AG08395 (cell line): Measurements from ENCODE around the gene PDLIM7.
A peak's percentile ranks its signal among the peaks of the same experiment; 100 is the strongest.
"Not testable (repeated sequence)": the region's sequence is repeated elsewhere in the genome, so short reads cannot be mapped to it uniquely, and the experiment has no call there.

Source experiments
- DNase-seq: peaks from one replicate; pipeline ENCODE4 v3.0.0; 2012; ENCODE audit warnings: mixed read lengths, low spot score

The PDLIM7 gene

GRCh38 chr5:177497292-177498012, at the start of gene PDLIM7:
Gene PDLIM7, minus strand, starts transcription at chr5:177497604. Its CDS starts 1,092 bp downstream, at chr5:177496512.
- peak; percentile 98 for DNase-seq

GRCh38 chr5:177546258-177546741, 48.9 kb upstream of the PDLIM7 start:
- DNase-seq = peak; percentile 93

- DNase-seq = peak; percentile 70
Observed at GRCh38 chr5:177545487-177546257, 48.3 kb upstream of the PDLIM7 start.

- no peak for DNase-seq
Observed at GRCh38 chr5:177542816-177543465, 45.5 kb upstream of the PDLIM7 start.

- no peak for DNase-seq
Observed at GRCh38 chr5:177540438-177540837, 43.0 kb upstream of the PDLIM7 start.

GRCh38 chr5:177539411-177539810, 42.0 kb upstream of the PDLIM7 start:
- DNase-seq = peak; percentile 89

GRCh38 chr5:177538876-177539275, 41.5 kb upstream of the PDLIM7 start:
- no peak for DNase-seq

- DNase-seq = peak; percentile 93
Observed at GRCh38 chr5:177537389-177538361, 40.3 kb upstream of the PDLIM7 start.

GRCh38 chr5:177536386-177536785, 39.0 kb upstream of the PDLIM7 start:
- DNase-seq = no peak

- no peak for DNase-seq
Observed at GRCh38 chr5:177535125-177535524, 37.7 kb upstream of the PDLIM7 start.

- DNase-seq = not testable (repeated sequence)
Observed at GRCh38 chr5:177534433-177534832, 37.0 kb upstream of the PDLIM7 start.

- no peak for DNase-seq
Observed at GRCh38 chr5:177531209-177531940, 34.0 kb upstream of the PDLIM7 start.

- DNase-seq = no peak
Observed at GRCh38 chr5:177530638-177531037, 33.2 kb upstream of the PDLIM7 start.

GRCh38 chr5:177529247-177530203, 32.1 kb upstream of the PDLIM7 start:
- no peak for DNase-seq

- no peak for DNase-seq
Observed at GRCh38 chr5:177528631-177529030, 31.2 kb upstream of the PDLIM7 start.

- DNase-seq = no peak
Observed at GRCh38 chr5:177527595-177527994, 30.2 kb upstream of the PDLIM7 start.

- no peak for DNase-seq
Observed at GRCh38 chr5:177526791-177527190, 29.4 kb upstream of the PDLIM7 start.

GRCh38 chr5:177526191-177526590, 28.8 kb upstream of the PDLIM7 start:
- DNase-seq = no peak

GRCh38 chr5:177524941-177525655, 27.7 kb upstream of the PDLIM7 start:
- no peak for DNase-seq
